A549 (cell line): ENCODE data around the gene ALDH1A1. TPM values are rescaled to one million over a fixed set of nuclear protein-coding genes. Genes with fewer than 3 reads are reported as not detected.
A peak's percentile ranks its signal among the peaks of the same experiment; 100 is the strongest.

ENCODE experiments used
- ATAC-seq, 2 experiments: fragments of 200-7000 bp in 1 of 2; fragments of >200 bp in 1 of 2; cut with Nextera tagmentation in 1 of 2; cut with Tn5 transposase in 1 of 2; 3 replicates each; pipeline versions ENCODE4 v1.8.0 to v1.9.1; 2018 to 2020; ENCODE audit warnings: mild to moderate bottlenecking in 1 of 2, moderate library complexity in 1 of 2
- CTCF ChIA-PET: fragments of 300-600 bp; sonication (Branson Sonifier 250); formaldehyde crosslinking; extraction: SDS; loops from one replicate; lab custom pipeline; 2021; ENCODE audit warnings: antibody characterized with exemption, inconsistent platforms; lab: Yijun Ruan, JAX
- POLR2A ChIA-PET: fragments of 350-600 bp; formaldehyde crosslinking; extraction: SDS; loops from one replicate; lab custom pipeline; 2021; ENCODE audit warnings: antibody characterized with exemption, inconsistent platforms; lab: Yijun Ruan, JAX
- DNase-seq, 2 experiments: peaks; one replicate each; pipeline versions ENCODE4 v3.0.0 to v3.0.0-alpha.2; 2011 to 2016; ENCODE audit warnings: low read depth in 1 of 2, low spot score in 1 of 2
- FAIRE-seq: peaks from 2 replicates; lab custom pipeline; 2011; peaks lifted over from hg19 to GRCh38; lab: Jason Lieb, UNC
- H3K27ac ChIP-seq, 2 experiments: fragments of >200 bp; sonication (Bioruptor Twin); formaldehyde crosslinking; 3 replicates each; pipeline ENCODE4 v1.5.1; 2016 to 2017
- H3K4me1 ChIP-seq: fragments of >200 bp; sonication (Bioruptor Twin); formaldehyde crosslinking; 3 replicates; pipeline ENCODE4 v1.6.1; 2016
- H3K4me2 ChIP-seq: fragments of >200 bp; sonication (Bioruptor Twin); formaldehyde crosslinking; 3 replicates; pipeline ENCODE4 v1.6.1; 2016
- H3K4me3 ChIP-seq: fragments of >200 bp; sonication (Bioruptor Twin); formaldehyde crosslinking; 3 replicates; pipeline ENCODE4 v1.5.1; 2016
- H3K9me3 ChIP-seq: fragments of >200 bp; sonication (Bioruptor Twin); formaldehyde crosslinking; 3 replicates; pipeline ENCODE4 v1.6.1; 2016
- ATOH8 ChIP-seq: fragments of 250-450 bp; sonication (Bioruptor Pico); IDR thresholded peaks from 2 replicates; pipeline ENCODE4 v1.5.0; 2020; ENCODE audit warnings: low read depth, mild to moderate bottlenecking, moderate library complexity
- CBX2 ChIP-seq: fragments of 200-600 bp; sonication (generic); IDR thresholded peaks from 2 replicates; pipeline ENCODE4 v1.6.1; 2016; ENCODE audit warnings: low read depth, mild to moderate bottlenecking, borderline replicate concordance
- CEBPB ChIP-seq, 2 experiments: fragments of >200 bp in 1 of 2; sonication (Bioruptor Twin) in 1 of 2; formaldehyde crosslinking in 1 of 2; IDR thresholded peaks; 2 replicates each; pipeline ENCODE4 v1.6.1; 2012 to 2016
- CHD2 ChIP-seq: fragments of 150-350 bp; IDR thresholded peaks from 2 replicates; pipeline ENCODE4 v1.6.1; 2014; ENCODE audit warnings: low read length; ENCODE audit not compliant: partially characterized antibody
- EHF ChIP-seq: fragments of 250-450 bp; sonication (Bioruptor Pico); IDR thresholded peaks from 2 replicates; pipeline ENCODE4 v1.5.0; 2020; ENCODE audit warnings: mild to moderate bottlenecking
- EP300 ChIP-seq, 2 experiments: fragments of >200 bp; sonication (Bioruptor Twin); formaldehyde crosslinking; IDR thresholded peaks; 2 replicates in 1 of 2; 3 replicates in 1 of 2; pipeline ENCODE4 v1.6.1; 2016 to 2017
- FOSL2 ChIP-seq, 2 experiments: fragments of 450-650 bp in 1 of 2; fragments of >200 bp in 1 of 2; sonication (Bioruptor Twin) in 1 of 2; formaldehyde crosslinking; IDR thresholded peaks; 2 replicates each; pipeline versions ENCODE4 v1.5.0 to v1.6.1; 2016 to 2020; ENCODE audit warnings: mild to moderate bottlenecking in 1 of 2, moderate library complexity in 1 of 2
- GATA3 ChIP-seq: IDR thresholded peaks from 2 replicates; pipeline ENCODE4 v1.6.1; 2012; ENCODE audit warnings: borderline replicate concordance
- HEYL ChIP-seq: fragments of 250-450 bp; sonication (Bioruptor Pico); IDR thresholded peaks from 2 replicates; pipeline ENCODE4 v1.8.0; 2021; ENCODE audit warnings: mild to moderate bottlenecking, moderate library complexity
- HMGXB4 ChIP-seq: fragments of 250-450 bp; sonication (Bioruptor Pico); IDR thresholded peaks from 2 replicates; pipeline ENCODE4 v1.5.0; 2021; ENCODE audit warnings: mild to moderate bottlenecking, moderate library complexity, borderline replicate concordance
- HOXA7 ChIP-seq: fragments of 250-450 bp; sonication (Bioruptor Pico); IDR thresholded peaks from 2 replicates; pipeline ENCODE4 v1.5.0; 2020; ENCODE audit warnings: mild to moderate bottlenecking, moderate library complexity
- HOXB13 ChIP-seq: fragments of 250-450 bp; sonication (Bioruptor Pico); IDR thresholded peaks from 2 replicates; pipeline ENCODE4 v1.5.0; 2020; ENCODE audit warnings: low read depth, mild to moderate bottlenecking, moderate library complexity
- HOXB5 ChIP-seq: fragments of 250-450 bp; sonication (Bioruptor Pico); IDR thresholded peaks from 2 replicates; pipeline ENCODE4 v1.5.0; 2020; ENCODE audit warnings: mild to moderate bottlenecking, moderate library complexity
- JUN ChIP-seq, 2 experiments: fragments of >200 bp; sonication (Bioruptor Twin); formaldehyde crosslinking; IDR thresholded peaks; 2 replicates in 1 of 2; 3 replicates in 1 of 2; pipeline ENCODE4 v1.6.1; 2016 to 2017
- KDM5A ChIP-seq: fragments of 200-600 bp; sonication (generic); IDR thresholded peaks from 2 replicates; pipeline ENCODE4 v1.6.1; 2016; ENCODE audit warnings: antibody characterized with exemption, mild to moderate bottlenecking
- MAFK ChIP-seq: fragments of 450-650 bp; IDR thresholded peaks from 2 replicates; pipeline ENCODE4 v1.6.1; 2014; ENCODE audit not compliant: partially characterized antibody
- NFE2L2 ChIP-seq: fragments of 150-350 bp; conservative IDR thresholded peaks from 2 replicates; pipeline ENCODE4 v1.6.1; 2014; ENCODE audit warnings: low read length
- NPAS2 ChIP-seq: fragments of 250-450 bp; sonication (Bioruptor Pico); IDR thresholded peaks from 2 replicates; pipeline ENCODE4 v1.8.0; 2022; ENCODE audit warnings: mild to moderate bottlenecking, moderate library complexity, borderline replicate concordance
- POLR2A ChIP-seq: IDR thresholded peaks from 2 replicates; pipeline ENCODE4 v1.6.1; 2012; ENCODE audit warnings: mild to moderate bottlenecking, low read length
- POLR2AphosphoS2 ChIP-seq: conservative IDR thresholded peaks from 2 replicates; pipeline ENCODE4 v1.6.1; 2012; ENCODE audit warnings: low read length, improper control_type of control experiment, inconsistent platforms
- RNF2 ChIP-seq: fragments of 200-600 bp; sonication (generic); IDR thresholded peaks from 2 replicates; pipeline ENCODE4 v1.6.1; 2016; ENCODE audit warnings: low read depth, mild to moderate bottlenecking, antibody characterized with exemption, moderate library complexity, borderline replicate concordance
- SREBF2 ChIP-seq: fragments of 450-650 bp; IDR thresholded peaks from 2 replicates; pipeline ENCODE4 v1.6.1; 2014; ENCODE audit warnings: mild to moderate bottlenecking, moderate library complexity
- TFCP2L1 ChIP-seq: fragments of 250-450 bp; sonication (Bioruptor Pico); IDR thresholded peaks from 2 replicates; pipeline ENCODE4 v1.5.0; 2021; ENCODE audit warnings: mild to moderate bottlenecking
- TP53 ChIP-seq: fragments of 250-450 bp; sonication (Bioruptor Pico); IDR thresholded peaks from 2 replicates; pipeline ENCODE4 v1.5.0; 2021; ENCODE audit warnings: mild to moderate bottlenecking, moderate library complexity
- ZNF302 ChIP-seq: fragments of 250-450 bp; sonication (Bioruptor Pico); IDR thresholded peaks from 2 replicates; pipeline ENCODE4 v1.9.0; 2021; ENCODE audit warnings: inconsistent platforms, mild to moderate bottlenecking, moderate library complexity
- WGBS: methylation state at CpG from one replicate; pipeline ENCODE4 v1.1.6; 2017; ENCODE audit errors: missing lambda C conversion rate; 5-methylcytosine and 5-hydroxymethylcytosine counted together
- polyA plus RNA-seq, 4 experiments: library from polyadenylated mRNA; depleted of rRNA in 3 of 4; stranded (reverse); fragments of >200 nt; fragmentation: RNase III in 1 of 4; extraction: RNeasy Plus Mini Kit Qiagen cat#74134 plus additional on column Dnase treatment in 1 of 4; gene quantifications; 2 replicates in 3 of 4; 3 replicates in 1 of 4; pipeline ENCODE4 v1.2.3, GENCODE V29; 2011 to 2017
- TF ChIP-seq, protein P1 (sequence below): IDR thresholded peaks from 2 replicates; pipeline ENCODE4 v1.6.1; 2012
- TF ChIP-seq, protein P2 (sequence below): fragments of 150-350 bp; IDR thresholded peaks from 2 replicates; pipeline ENCODE4 v1.6.1; 2014; ENCODE audit warnings: low read depth, mild to moderate bottlenecking, low read length

ALDH1A1 gene
- polyA plus RNA-seq, 2 of the 4 experiments (the other 2 are of a cell fraction): 8,617 to 9,987 TPM

DNA sequence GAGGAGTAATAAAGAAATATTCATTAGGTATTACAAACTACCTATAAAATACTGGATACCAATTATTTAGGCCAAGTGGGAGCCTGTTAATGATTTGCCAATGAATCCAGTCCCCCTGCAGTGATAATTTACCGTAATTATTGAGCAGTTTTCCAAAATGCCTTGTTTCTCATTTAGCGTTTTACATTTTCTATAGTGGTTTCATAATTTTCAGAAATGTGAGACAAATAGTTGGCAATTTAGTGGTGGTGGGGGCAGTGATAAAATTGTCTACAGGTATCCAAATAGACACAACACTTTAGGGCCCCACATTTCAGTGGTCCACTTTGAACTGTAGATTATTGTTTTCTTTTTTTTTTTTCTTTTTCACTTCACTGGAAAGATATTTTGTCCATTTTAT is 27.3 kb upstream of the ALDH1A1 start:
- no peak for TF ChIP-seq SREBF2
- peak; percentile 61; the same call in 1 of the 2 replicates for TF ChIP-seq ATOH8 (CRISPR knock-in tag)
- no peak for TF ChIP-seq TFCP2L1 (CRISPR knock-in tag)
- TF ChIP-seq KDM5A: no peak
- 0 out of 2 replicates have a peak, but pooled peaks have one; percentile 59 for TF ChIP-seq HOXA7 (CRISPR knock-in tag)
- TF ChIP-seq HOXB13 (CRISPR knock-in tag): peak; percentile 27; the same call in 1 of the 2 replicates
- no peak for TF ChIP-seq POLR2AphosphoS2
- TF ChIP-seq CHD2: no peak
- no peak for TF ChIP-seq NFE2L2
- no peak for TF ChIP-seq NPAS2 (CRISPR knock-in tag)
- 0 out of 2 replicates have a peak, but pooled peaks have one; percentile 58 for TF ChIP-seq HMGXB4 (CRISPR knock-in tag)
- no peak for TF ChIP-seq RNF2
- peak; percentile 81; the same call in 1 of the 2 replicates for TF ChIP-seq EHF (CRISPR knock-in tag)
- no peak for TF ChIP-seq CEBPB (IDR thresholded peaks at IDR 0.05)
- TF ChIP-seq TP53: no peak
- TF ChIP-seq, protein P1, sequence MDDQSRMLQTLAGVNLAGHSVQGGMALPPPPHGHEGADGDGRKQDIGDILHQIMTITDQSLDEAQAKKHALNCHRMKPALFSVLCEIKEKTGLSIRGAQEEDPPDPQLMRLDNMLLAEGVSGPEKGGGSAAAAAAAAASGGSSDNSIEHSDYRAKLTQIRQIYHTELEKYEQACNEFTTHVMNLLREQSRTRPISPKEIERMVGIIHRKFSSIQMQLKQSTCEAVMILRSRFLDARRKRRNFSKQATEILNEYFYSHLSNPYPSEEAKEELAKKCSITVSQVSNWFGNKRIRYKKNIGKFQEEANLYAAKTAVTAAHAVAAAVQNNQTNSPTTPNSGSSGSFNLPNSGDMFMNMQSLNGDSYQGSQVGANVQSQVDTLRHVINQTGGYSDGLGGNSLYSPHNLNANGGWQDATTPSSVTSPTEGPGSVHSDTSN: no peak
- no peak for TF ChIP-seq JUN (IDR thresholded peaks at IDR 0.05)
- no peak for TF ChIP-seq POLR2A
- Histone ChIP-seq H3K4me2 (peak overlapping the region; percentile 89), H3K9me3 (no peaks in the 10 kb centered on the region), H3K27ac (peak overlapping the region; percentile 96 to 98), H3K4me1 (peaks cover 81% of the 10 kb centered on the region), H3K4me3 (no peak overlapping the region)
- FAIRE-seq: peak; percentile 23
- DNase-seq: no peak
- ATAC-seq: no peak
- 5% methylated on average over 2 of the region's 2 CpGs for WGBS
- CTCF ChIA-PET: no interaction called here
- POLR2A ChIA-PET: no interaction called here

DNA sequence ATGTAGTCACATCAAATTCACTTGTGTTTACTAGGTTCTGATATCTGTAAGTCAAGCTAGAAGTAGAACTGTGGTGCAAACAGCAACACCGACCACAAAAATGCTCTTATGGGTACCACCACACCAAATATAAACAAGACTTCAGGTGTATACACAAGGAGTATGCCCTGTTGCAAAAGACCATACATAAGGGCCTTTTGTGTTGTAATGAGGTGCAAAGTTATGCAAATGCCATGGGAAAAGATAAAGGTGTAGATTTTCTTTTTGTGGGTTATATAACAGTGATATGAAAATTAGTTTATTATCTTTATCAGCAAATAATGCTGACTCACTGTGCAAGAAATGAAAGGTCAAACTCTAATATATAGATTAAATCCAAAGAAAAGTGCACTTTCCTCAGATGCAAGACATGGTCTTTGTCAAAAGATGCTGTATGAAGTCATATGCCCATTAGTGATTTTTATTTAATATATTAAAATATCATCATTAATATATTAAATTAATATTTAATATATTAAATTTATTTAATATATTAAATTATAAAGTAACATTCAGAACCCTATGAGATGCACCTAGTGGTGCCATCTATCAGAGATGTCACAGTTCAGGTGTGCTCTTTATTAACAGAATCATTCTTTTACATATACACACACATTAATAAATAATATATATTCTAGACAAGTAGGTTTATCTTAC is 26.7 kb upstream of the ALDH1A1 start:
- POLR2A ChIA-PET: interaction anchor here (0.6 to 2.6 kb wide), 2 partner anchors 28 to 31 kb away, joined by 3 to 23 read pairs; no protein-coding TSS in a partner anchor
- no peak for FAIRE-seq
- TF ChIP-seq CBX2: no peak
- TF ChIP-seq NFE2L2: peak; percentile 76
- 0 out of 2 replicates have a peak, but pooled peaks have one; percentile 7 for TF ChIP-seq HEYL (CRISPR knock-in tag)
- TF ChIP-seq MAFK: peak; percentile 95
- peak; percentile 74 to 96; a peak in 3 of 4 replicates for TF ChIP-seq CEBPB (IDR thresholded peaks at IDR 0.05)
- TF ChIP-seq JUN (IDR thresholded peaks at IDR 0.05): no peak
- TF ChIP-seq ATOH8 (CRISPR knock-in tag): peak; percentile 11; the same call in 1 of the 2 replicates
- TF ChIP-seq FOSL2 (IDR thresholded peaks at IDR 0.05): no peak
- TF ChIP-seq FOSL2 (CRISPR knock-in tag; IDR thresholded peaks at IDR 0.05): peak; percentile 47; the same call in 1 of the 2 replicates
- peak in 1 of 2 experiments; percentile 62; a peak in 3 of 5 replicates for TF ChIP-seq EP300 (IDR thresholded peaks at IDR 0.05)
- TF ChIP-seq HOXB5 (CRISPR knock-in tag): peak; percentile 30; the same call in 1 of the 2 replicates
- no peak; the same call in 1 of the 2 replicates for TF ChIP-seq HMGXB4 (CRISPR knock-in tag)
- TF ChIP-seq POLR2AphosphoS2: no peak
- peak; percentile 83 for TF ChIP-seq GATA3
- TF ChIP-seq TP53: no peak
- TF ChIP-seq ZNF302: no peak
- TF ChIP-seq, protein P2, sequence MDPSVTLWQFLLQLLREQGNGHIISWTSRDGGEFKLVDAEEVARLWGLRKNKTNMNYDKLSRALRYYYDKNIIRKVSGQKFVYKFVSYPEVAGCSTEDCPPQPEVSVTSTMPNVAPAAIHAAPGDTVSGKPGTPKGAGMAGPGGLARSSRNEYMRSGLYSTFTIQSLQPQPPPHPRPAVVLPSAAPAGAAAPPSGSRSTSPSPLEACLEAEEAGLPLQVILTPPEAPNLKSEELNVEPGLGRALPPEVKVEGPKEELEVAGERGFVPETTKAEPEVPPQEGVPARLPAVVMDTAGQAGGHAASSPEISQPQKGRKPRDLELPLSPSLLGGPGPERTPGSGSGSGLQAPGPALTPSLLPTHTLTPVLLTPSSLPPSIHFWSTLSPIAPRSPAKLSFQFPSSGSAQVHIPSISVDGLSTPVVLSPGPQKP: no peak

More for the DNA sequence above, 26.7 kb upstream of the ALDH1A1 start:
- Histone ChIP-seq H3K9me3 (no peaks in the 10 kb centered on the region), H3K4me3 (no peak overlapping the region), H3K4me1 (peaks cover 75% of the 10 kb centered on the region), H3K27ac (peak overlapping the region; percentile 96 to 98), H3K4me2 (peak overlapping the region; percentile 89)
- DNase-seq: peak in 1 of 2 experiments; percentile 75
- CTCF ChIA-PET: interaction anchor here (1.3 kb wide), 1 partner anchor 32 kb away, joined by 3 read pairs; no protein-coding TSS in a partner anchor
- WGBS: 0% methylated on average over 1 of the region's 1 CpG
- 0 out of 6 replicates have a peak, but pooled peaks of 1 of the 2 experiments have one; percentile 3 for ATAC-seq
